HG03103 (cell line): ENCODE data around the gene SH3RF3.

Source experiments
- ATAC-seq: cut with Tn5 transposase; IDR thresholded peaks from one replicate; pipeline ENCODE4 v1.9.1; 2021; ENCODE audit warnings: low read depth; ENCODE audit not compliant: unreplicated experiment

SH3RF3 gene

GRCh38 chr2:109476641-109477441 lies 347.8 kb downstream of the SH3RF3 start:
- ATAC-seq = no peak

GRCh38 chr2:109478906-109479493 lies 350.0 kb downstream of the SH3RF3 start:
- ATAC-seq = no peak

GRCh38 chr2:109479804-109480203 lies 350.8 kb downstream of the SH3RF3 start:
- no peak for ATAC-seq

- no peak for ATAC-seq
Observed at GRCh38 chr2:109480486-109481195, 351.6 kb downstream of the SH3RF3 start.

- ATAC-seq = no peak
Observed at GRCh38 chr2:109481196-109481555, 352.2 kb downstream of the SH3RF3 start.

GRCh38 chr2:109481599-109481998 lies 352.6 kb downstream of the SH3RF3 start:
- ATAC-seq = no peak

GRCh38 chr2:109482361-109482861 lies 353.4 kb downstream of the SH3RF3 start:
- ATAC-seq = no peak

- no peak for ATAC-seq
Observed at GRCh38 chr2:109486711-109487535, 357.9 kb downstream of the SH3RF3 start.

GRCh38 chr2:109487536-109487869 lies 358.5 kb downstream of the SH3RF3 start:
- ATAC-seq = no peak

GRCh38 chr2:109487871-109488655 lies 359.1 kb downstream of the SH3RF3 start:
- no peak for ATAC-seq

- no peak for ATAC-seq
Observed at GRCh38 chr2:109489296-109489695, 360.3 kb downstream of the SH3RF3 start.

- ATAC-seq = no peak
Observed at GRCh38 chr2:109493176-109493935, 364.4 kb downstream of the SH3RF3 start.

- no peak for ATAC-seq
Observed at GRCh38 chr2:109494351-109494750, 365.3 kb downstream of the SH3RF3 start.

- ATAC-seq = no peak
Observed at GRCh38 chr2:109497463-109497862, 368.5 kb downstream of the SH3RF3 start.

GRCh38 chr2:109497911-109498870 lies 369.2 kb downstream of the SH3RF3 start:
- no peak for ATAC-seq

- ATAC-seq = no peak
Observed at GRCh38 chr2:109498906-109499305, 369.9 kb downstream of the SH3RF3 start.

GRCh38 chr2:109499566-109499965 lies 370.6 kb downstream of the SH3RF3 start:
- ATAC-seq = no peak

GRCh38 chr2:109500910-109501309 lies 371.9 kb downstream of the SH3RF3 start:
- ATAC-seq = no peak
